Astrocyte (in vitro differentiated cells and primary cell): ENCODE data around the gene CSF1R. TPM values are rescaled to one million over a fixed set of nuclear protein-coding genes. Genes with fewer than 3 reads are reported as not detected.

Experiments
- DNase-seq: peaks from one replicate; pipeline ENCODE4 v3.0.0-alpha.2; 2010; ENCODE audit warnings: low read depth
- FAIRE-seq: peaks from 2 replicates; lab custom pipeline; 2011; peaks lifted over from hg19 to GRCh38; lab: Jason Lieb, UNC
- H2AFZ ChIP-seq: 2 replicates; pipeline ENCODE4 v1.6.0; 2012; ENCODE audit warnings: low read depth, low read length, inconsistent platforms
- H3K27ac ChIP-seq: 2 replicates; pipeline ENCODE4 v1.5.1; 2011; ENCODE audit warnings: low read depth, low read length, inconsistent platforms
- H3K27me3 ChIP-seq: 2 replicates; pipeline ENCODE4 v1.6.0; 2011; ENCODE audit warnings: low read length, inconsistent platforms; ENCODE audit not compliant: insufficient read depth
- H3K36me3 ChIP-seq: 2 replicates; pipeline ENCODE4 v1.5.1; 2011; ENCODE audit warnings: low read length, inconsistent platforms; ENCODE audit not compliant: insufficient read depth
- H3K4me1 ChIP-seq: 2 replicates; pipeline ENCODE4 v1.5.1; 2011; ENCODE audit warnings: low read length, inconsistent platforms; ENCODE audit not compliant: insufficient read depth
- H3K4me2 ChIP-seq: 2 replicates; pipeline ENCODE4 v1.6.0; 2012; ENCODE audit warnings: low read length, inconsistent platforms
- H3K4me3 ChIP-seq: 2 replicates; pipeline ENCODE4 v1.5.1; 2011; ENCODE audit warnings: low read depth, mild to moderate bottlenecking, low read length, inconsistent platforms; ENCODE audit not compliant: insufficient read depth
- H3K79me2 ChIP-seq: 2 replicates; pipeline ENCODE4 v1.6.0; 2012; ENCODE audit warnings: mild to moderate bottlenecking, low read length, inconsistent platforms; ENCODE audit not compliant: insufficient read depth
- H3K9ac ChIP-seq: 2 replicates; pipeline ENCODE4 v1.6.0; 2012; ENCODE audit warnings: mild to moderate bottlenecking, low read length, inconsistent platforms
- H3K9me3 ChIP-seq: 2 replicates; pipeline ENCODE4 v1.5.1; 2012; ENCODE audit warnings: low read depth, mild to moderate bottlenecking, low read length, inconsistent platforms; ENCODE audit not compliant: insufficient read depth
- H4K20me1 ChIP-seq: 2 replicates; pipeline ENCODE4 v1.6.0; 2012; ENCODE audit warnings: low read length, inconsistent platforms; ENCODE audit not compliant: insufficient read depth
- H3K27ac Mint-ChIP-seq: one replicate; pipeline ENCODE4 v1.8.0; 2021; ENCODE audit warnings: mild to moderate bottlenecking, mixed read lengths; ENCODE audit not compliant: unreplicated experiment
- H3K27me3 Mint-ChIP-seq: one replicate; pipeline ENCODE4 v1.8.0; 2021; ENCODE audit warnings: low read depth, mixed read lengths; ENCODE audit not compliant: unreplicated experiment
- H3K36me3 Mint-ChIP-seq: one replicate; pipeline ENCODE4 v1.8.0; 2021; ENCODE audit warnings: low read depth, mixed read lengths; ENCODE audit not compliant: unreplicated experiment
- H3K4me1 Mint-ChIP-seq: one replicate; pipeline ENCODE4 v1.8.0; 2021; ENCODE audit warnings: low read depth, mixed read lengths; ENCODE audit not compliant: unreplicated experiment
- H3K4me3 Mint-ChIP-seq: one replicate; pipeline ENCODE4 v1.8.0; 2021; ENCODE audit warnings: mild to moderate bottlenecking, moderate library complexity, mixed read lengths; ENCODE audit not compliant: unreplicated experiment
- H3K9me3 Mint-ChIP-seq: one replicate; pipeline ENCODE4 v1.8.0; 2021; ENCODE audit warnings: mild to moderate bottlenecking, mixed read lengths; ENCODE audit not compliant: unreplicated experiment
- CTCF ChIP-seq: IDR thresholded peaks from 2 replicates; pipeline ENCODE4 v1.5.1; 2011; ENCODE audit warnings: low read depth, mild to moderate bottlenecking, inconsistent platforms, low read length, moderate library complexity; ENCODE audit not compliant: insufficient read depth
- EZH2 ChIP-seq: IDR thresholded peaks from 2 replicates; pipeline ENCODE4 v1.6.1; 2012; ENCODE audit warnings: mild to moderate bottlenecking, low read length, inconsistent platforms; ENCODE audit not compliant: insufficient read depth
- total RNA-seq: library from RNA; stranded (reverse); gene quantifications from 2 replicates; pipeline ENCODE4 v1.2.1, GENCODE V29; 2021

Gene CSF1R
- total RNA-seq, 1 donor from 2014 or later, result 1.4 TPM

GRCh38 chr5:150124111-150124557 lies 37.8 kb upstream of the CSF1R start:
- H2AFZ ChIP-seq, result no peak overlapping the region
- no peaks in the 10 kb centered on the region for H3K79me2 ChIP-seq
- H3K4me3 Mint-ChIP-seq, result no peak overlapping the region
- peaks cover 2% of the 10 kb centered on the region for H3K27me3 Mint-ChIP-seq
- no peak overlapping the region for H3K4me3 ChIP-seq
- peaks cover 34% of the 10 kb centered on the region for H3K36me3 ChIP-seq
- H3K4me1 ChIP-seq, result no peaks in the 10 kb centered on the region
- H3K4me2 ChIP-seq, result no peak overlapping the region
- no peaks in the 10 kb centered on the region for H3K27me3 ChIP-seq
- peaks cover 51% of the 10 kb centered on the region for H3K36me3 Mint-ChIP-seq
- no peaks in the 10 kb centered on the region for H3K9me3 ChIP-seq
- no peak for DNase-seq
- no peak overlapping the region for H3K27ac ChIP-seq
- H3K4me1 Mint-ChIP-seq, result peaks cover 2% of the 10 kb centered on the region
- H3K9me3 Mint-ChIP-seq, result peaks cover 2% of the 10 kb centered on the region
- no peak overlapping the region for H3K9ac ChIP-seq
- TF ChIP-seq CTCF (no peak), EZH2 (no peak)
- no peak overlapping the region for H3K27ac Mint-ChIP-seq
- no peak for FAIRE-seq
- H4K20me1 ChIP-seq, result no peaks in the 10 kb centered on the region

- Histone ChIP-seq H3K27me3 (no peaks in the 10 kb centered on the region), H3K4me1 (no peaks in the 10 kb centered on the region), H4K20me1 (no peaks in the 10 kb centered on the region), H3K9ac (no peak overlapping the region), H3K27ac (no peak overlapping the region), H3K36me3 (peaks cover 34% of the 10 kb centered on the region), H2AFZ (no peak overlapping the region), H3K79me2 (no peaks in the 10 kb centered on the region), H3K4me2 (no peak overlapping the region), H3K4me3 (no peak overlapping the region), H3K9me3 (no peaks in the 10 kb centered on the region)
- FAIRE-seq (no peak), DNase-seq (no peak)
- no peak overlapping the region for H3K4me3 Mint-ChIP-seq
- H3K27ac Mint-ChIP-seq, result no peak overlapping the region
- H3K4me1 Mint-ChIP-seq, result peaks cover 2% of the 10 kb centered on the region
- H3K27me3 Mint-ChIP-seq, result peaks cover 2% of the 10 kb centered on the region
- TF ChIP-seq CTCF (no peak), EZH2 (no peak)
- peaks cover 50% of the 10 kb centered on the region for H3K36me3 Mint-ChIP-seq
- peaks cover 2% of the 10 kb centered on the region for H3K9me3 Mint-ChIP-seq
Measured at GRCh38 chr5:150123542-150123941, 37.2 kb upstream of the CSF1R start.

GRCh38 chr5:150122536-150123481 lies 36.5 kb upstream of the CSF1R start:
- Mint-ChIP-seq H3K27ac (no peak overlapping the region), H3K4me1 (no peaks in the 10 kb centered on the region), H3K36me3 (peaks cover 45% of the 10 kb centered on the region), H3K27me3 (peaks cover 2% of the 10 kb centered on the region), H3K4me3 (no peak overlapping the region), H3K9me3 (peaks cover under 1% of the 10 kb centered on the region)
- DNase-seq (no peak), FAIRE-seq (no peak)
- Histone ChIP-seq H3K36me3 (peaks cover 40% of the 10 kb centered on the region), H3K4me2 (no peak overlapping the region), H3K9ac (no peak overlapping the region), H3K4me3 (no peak overlapping the region), H2AFZ (no peak overlapping the region), H3K27me3 (no peaks in the 10 kb centered on the region), H3K4me1 (no peaks in the 10 kb centered on the region), H4K20me1 (no peaks in the 10 kb centered on the region), H3K27ac (no peak overlapping the region), H3K9me3 (no peaks in the 10 kb centered on the region), H3K79me2 (no peaks in the 10 kb centered on the region)
- TF ChIP-seq EZH2, result no peak
- no peak for TF ChIP-seq CTCF
